ENCODE data around the gene ALOX5AP. TPM values are rescaled to one million over a fixed set of nuclear protein-coding genes. Genes with fewer than 3 reads are reported as not detected.

ALOX5AP gene
- total RNA-seq, 1 experiment from 2014 or later: not detected

DNA sequence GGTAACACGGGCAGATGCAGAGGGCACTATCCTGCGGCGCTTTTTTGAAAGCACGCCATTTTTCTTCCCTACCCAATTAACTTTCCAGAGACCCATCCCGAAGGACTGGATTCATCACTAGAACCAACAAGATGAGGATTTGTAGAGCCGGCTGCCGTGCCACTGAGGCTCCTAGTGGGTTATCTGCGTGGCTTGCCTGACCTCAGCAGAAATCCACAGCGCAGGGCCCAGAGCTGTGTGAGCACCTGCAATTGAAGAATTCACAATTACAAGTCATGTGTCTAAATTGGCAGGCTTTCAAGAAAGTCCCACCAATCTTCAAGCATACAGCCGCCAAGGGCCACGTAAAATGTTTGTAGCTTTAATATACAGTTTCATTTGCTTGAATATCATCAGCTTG lies 75.5 kb downstream of the ALOX5AP start:
- Histone ChIP-seq H3K9me3 (ENCODE audit: low read depth, low read length, poor library complexity, severe bottlenecking) (no peaks in the 10 kb centered on the region), H3K4me3 (ENCODE audit: low read depth, low read length, poor library complexity, severe bottlenecking) (no peak overlapping the region), H3K27me3 (replicated peaks; ENCODE audit: insufficient read depth, low read depth, low read length, poor library complexity) (no peaks in the 10 kb centered on the region), H3K27ac (ENCODE audit: low read depth, low read length, poor library complexity, severe bottlenecking) (no peak overlapping the region), H3K36me3 (ENCODE audit: insufficient read depth, low read length, poor library complexity, severe bottlenecking) (no peaks in the 10 kb centered on the region), H3K4me1 (ENCODE audit: insufficient read depth, low read length, poor library complexity, severe bottlenecking) (no peaks in the 10 kb centered on the region)
- intact Hi-C loops (cut with micrococcal nuclease; ENCODE audit: unreplicated experiment): no loop called here
- POLR2A ChIA-PET (ENCODE audit: low non-redundant PET): no interaction called here
- TF ChIP-seq CTCF (conservative IDR thresholded peaks at IDR 0.05; ENCODE audit: low read depth, low read length) (no peak), EZH2 (IDR thresholded peaks at IDR 0.05; ENCODE audit: borderline replicate concordance, low read depth, low read length, poor library complexity, severe bottlenecking) (no peak)
- CTCF ChIA-PET: no interaction called here
- no TSS peak for BruUV-seq (replicated peaks)
- DNase-seq (ENCODE audit: low spot score): no peak

Other genes starting within 250 kb of the ALOX5AP start
- 22.8 and 28.5 TPM in 2 replicates for gene USPL1, start 117.6 kb upstream of the ALOX5AP start, total RNA-seq (2021)
- gene MEDAG, start 170.7 kb downstream of the ALOX5AP start, total RNA-seq (2021): not detected in 2 replicates
- not detected in 2 replicates for gene TEX26, start 197.1 kb downstream of the ALOX5AP start, total RNA-seq (2021)